BE2C (cell line): ENCODE results near the gene STRN. TPM values are rescaled to one million over a fixed set of nuclear protein-coding genes. Genes with fewer than 3 reads are reported as not detected.

Experiments used
- DNase-seq: peaks from one replicate; pipeline ENCODE4 v3.0.0-alpha.2; 2020
- H3K27me3 ChIP-seq: fragments of 250-450 bp; sonication (Bioruptor Pico); 2 replicates; pipeline ENCODE4 v1.5.1; 2020; ENCODE audit warnings: mild to moderate bottlenecking
- H3K36me3 ChIP-seq: fragments of 250-450 bp; sonication (Bioruptor Pico); 2 replicates; pipeline ENCODE4 v1.5.1; 2020; ENCODE audit warnings: mild to moderate bottlenecking
- H3K4me1 ChIP-seq: fragments of 250-450 bp; sonication (Bioruptor Pico); 2 replicates; pipeline ENCODE4 v1.5.1; 2020
- H3K4me3 ChIP-seq: 2 replicates; pipeline ENCODE4 v1.5.1; 2011; ENCODE audit warnings: low read depth, low read length
- H3K9me3 ChIP-seq: fragments of 250-450 bp; sonication (Bioruptor Pico); 2 replicates; pipeline ENCODE4 v1.5.1; 2020
- CTCF ChIP-seq: IDR thresholded peaks from 2 replicates; pipeline ENCODE4 v1.5.1; 2012; ENCODE audit warnings: mild to moderate bottlenecking, low read depth, low read length
- polyA plus RNA-seq: library from polyadenylated mRNA; unstranded; fragments of >200 nt; gene quantifications from one replicate; pipeline ENCODE4 v1.2.1, GENCODE V29; 2012; ENCODE audit warnings: low read depth, missing spikeins; ENCODE audit not compliant: insufficient read length, insufficient read depth

The STRN gene
- polyA plus RNA-seq = 6.2 TPM

GRCh38 chr2:36966370-36967235, at the start of gene STRN:
TSS of gene STRN (minus strand) at chr2:36966536. CDS start at chr2:36966463, 73 bp downstream.
- no peaks in the 10 kb centered on the region for H3K36me3 ChIP-seq
- H3K4me1 ChIP-seq = peaks cover 3% of the 10 kb centered on the region
- no peak for TF ChIP-seq CTCF
- H3K9me3 ChIP-seq = no peaks in the 10 kb centered on the region
- peak within 1 kb of the TSS; percentile 83 for H3K4me3 ChIP-seq
- peak; percentile 98 for DNase-seq
- no peaks in the 10 kb centered on the region for H3K27me3 ChIP-seq

GRCh38 chr2:37013315-37013641, 46.9 kb upstream of the STRN start:
- Histone ChIP-seq H3K4me3 (no peak overlapping the region), H3K9me3 (no peaks in the 10 kb centered on the region), H3K36me3 (peaks cover 12% of the 10 kb centered on the region), H3K27me3 (no peaks in the 10 kb centered on the region), H3K4me1 (no peaks in the 10 kb centered on the region)
- no peak for TF ChIP-seq CTCF
- no peak for DNase-seq

- Histone ChIP-seq H3K36me3 (peaks cover 12% of the 10 kb centered on the region), H3K9me3 (no peaks in the 10 kb centered on the region), H3K4me1 (no peaks in the 10 kb centered on the region), H3K4me3 (no peak overlapping the region), H3K27me3 (no peaks in the 10 kb centered on the region)
- DNase-seq = no peak
- TF ChIP-seq CTCF = no peak
These were observed 44.8 kb upstream of the STRN start for GRCh38 chr2:37011130-37011529.

GRCh38 chr2:37005118-37005868, 39.0 kb upstream of the STRN start:
- Histone ChIP-seq H3K9me3 (no peaks in the 10 kb centered on the region), H3K4me1 (no peaks in the 10 kb centered on the region), H3K27me3 (no peaks in the 10 kb centered on the region), H3K4me3 (no peak overlapping the region), H3K36me3 (no peaks in the 10 kb centered on the region; the same call in none of the 2 replicates)
- peak; percentile 92 for TF ChIP-seq CTCF
- peak; percentile 35 for DNase-seq

- H3K4me3 ChIP-seq = no peak overlapping the region
- no peak for DNase-seq
- peaks cover 4% of the 10 kb centered on the region for H3K36me3 ChIP-seq
- no peaks in the 10 kb centered on the region for H3K9me3 ChIP-seq
- H3K27me3 ChIP-seq = no peaks in the 10 kb centered on the region
- no peak for TF ChIP-seq CTCF
- no peaks in the 10 kb centered on the region for H3K4me1 ChIP-seq
These were observed 34.7 kb upstream of the STRN start for GRCh38 chr2:37000988-37001556.
